Panc1 (cell line): ENCODE results near the gene WBP2. TPM values are rescaled to one million over a fixed set of nuclear protein-coding genes. Genes with fewer than 3 reads are reported as not detected.

ENCODE experiments used
- ATAC-seq: fragments of 200-7000 bp; cut with Tn5 transposase; 2 replicates; pipeline ENCODE4 v1.9.1; 2020; ENCODE audit warnings: mild to moderate bottlenecking, moderate library complexity
- BruUV-seq: library from RNA; stranded (reverse); fragments of 400-500 nt; replicated peaks from 2 replicates; lab custom pipeline; 2021; lab: Mats Ljungman, UMichigan
- CTCF ChIA-PET: fragments of 300-600 bp; sonication (Branson Sonifier 250); formaldehyde crosslinking; loops from one replicate; lab custom pipeline; 2022; ENCODE audit warnings: antibody characterized with exemption; lab: Charles Lee
- POLR2A ChIA-PET: fragments of 300-600 bp; sonication (Branson Sonifier 250); formaldehyde crosslinking; loops from one replicate; lab custom pipeline; 2022; ENCODE audit warnings: antibody characterized with exemption; lab: Charles Lee
- DNase-seq: peaks from one replicate; pipeline ENCODE4 v3.0.0-alpha.2; 2010; ENCODE audit warnings: low read depth, low spot score
- H3K27ac ChIP-seq: 2 replicates; pipeline ENCODE4 v1.5.1; 2011; ENCODE audit warnings: mild to moderate bottlenecking, low read length, inconsistent platforms
- H3K27me3 ChIP-seq: fragments of 200-500 bp; sonication (Bioruptor generic); 2 replicates; pipeline ENCODE4 v1.6.0; 2014; ENCODE audit warnings: low read length, inconsistent platforms; ENCODE audit not compliant: control insufficient read depth, insufficient read depth
- H3K36me3 ChIP-seq: fragments of 200-500 bp; sonication (Bioruptor generic); 2 replicates; pipeline ENCODE4 v1.5.1; 2014; ENCODE audit warnings: inconsistent platforms, mild to moderate bottlenecking, low read length, moderate library complexity; ENCODE audit not compliant: control insufficient read depth, insufficient read depth
- H3K4me1 ChIP-seq: 2 replicates; pipeline ENCODE4 v1.5.1; 2011; ENCODE audit warnings: inconsistent platforms, mild to moderate bottlenecking, low read length, moderate library complexity; ENCODE audit not compliant: control insufficient read depth, insufficient read depth
- H3K4me3 ChIP-seq, 2 experiments: 2 replicates each; pipeline ENCODE4 v1.5.1; 2011 to 2012; ENCODE audit warnings: low read depth in 2 of 2, low read length in 2 of 2, mild to moderate bottlenecking in 2 of 2, inconsistent platforms in 1 of 2, moderate library complexity in 1 of 2
- H3K9me3 ChIP-seq: fragments of 200-500 bp; sonication (Bioruptor generic); 2 replicates; pipeline ENCODE4 v1.5.1; 2014; ENCODE audit warnings: low read depth, mild to moderate bottlenecking, inconsistent platforms, low read length, moderate library complexity; ENCODE audit not compliant: control insufficient read depth, insufficient read depth
- POLR2AphosphoS5 ChIP-seq: IDR thresholded peaks from 2 replicates; pipeline ENCODE4 v1.6.1; 2012; ENCODE audit warnings: mild to moderate bottlenecking, low read depth, low read length, moderate library complexity
- REST ChIP-seq, 2 experiments: IDR thresholded peaks; 2 replicates each; pipeline ENCODE4 v1.6.1; 2011 to 2012; ENCODE audit warnings: low read depth in 2 of 2, control low read depth in 1 of 2, low read length in 1 of 2, mild to moderate bottlenecking in 1 of 2, moderate library complexity in 1 of 2; ENCODE audit not compliant: insufficient read depth in 1 of 2
- SIN3A ChIP-seq: IDR thresholded peaks from 2 replicates; pipeline ENCODE4 v1.6.1; 2012; ENCODE audit warnings: low read depth, mild to moderate bottlenecking, low read length, moderate library complexity, borderline replicate concordance; ENCODE audit not compliant: insufficient read depth
- TCF7L2 ChIP-seq: IDR thresholded peaks from 2 replicates; pipeline ENCODE4 v1.6.1; 2011; ENCODE audit warnings: mild to moderate bottlenecking, low read depth, low read length, inconsistent platforms
- in situ Hi-C: cut with HindIII; loops from 2 replicates; pipeline ENCODE4 v1.10.0; 2016; ENCODE audit warnings: low sequenced_read_pairs, low pct_unique_long_range_greater_than_20kb
- intact Hi-C: fragments of 100-400 bp; cut with micrococcal nuclease; formaldehyde crosslinking; loops from one replicate; pipeline ENCODE4 v1.10.0; 2022; ENCODE audit not compliant: unreplicated experiment
- total RNA-seq: library from RNA; stranded (reverse); gene quantifications from one replicate; pipeline ENCODE4 v1.2.1, GENCODE V29; 2021; ENCODE audit not compliant: unreplicated experiment
- TF ChIP-seq, protein P1 (sequence below): fragments of 450-650 bp; IDR thresholded peaks from 2 replicates; pipeline ENCODE4 v1.5.1; 2017; ENCODE audit warnings: mild to moderate bottlenecking

WBP2 gene
- total RNA-seq, 1 experiment from 2014 or later: 163 TPM

DNA sequence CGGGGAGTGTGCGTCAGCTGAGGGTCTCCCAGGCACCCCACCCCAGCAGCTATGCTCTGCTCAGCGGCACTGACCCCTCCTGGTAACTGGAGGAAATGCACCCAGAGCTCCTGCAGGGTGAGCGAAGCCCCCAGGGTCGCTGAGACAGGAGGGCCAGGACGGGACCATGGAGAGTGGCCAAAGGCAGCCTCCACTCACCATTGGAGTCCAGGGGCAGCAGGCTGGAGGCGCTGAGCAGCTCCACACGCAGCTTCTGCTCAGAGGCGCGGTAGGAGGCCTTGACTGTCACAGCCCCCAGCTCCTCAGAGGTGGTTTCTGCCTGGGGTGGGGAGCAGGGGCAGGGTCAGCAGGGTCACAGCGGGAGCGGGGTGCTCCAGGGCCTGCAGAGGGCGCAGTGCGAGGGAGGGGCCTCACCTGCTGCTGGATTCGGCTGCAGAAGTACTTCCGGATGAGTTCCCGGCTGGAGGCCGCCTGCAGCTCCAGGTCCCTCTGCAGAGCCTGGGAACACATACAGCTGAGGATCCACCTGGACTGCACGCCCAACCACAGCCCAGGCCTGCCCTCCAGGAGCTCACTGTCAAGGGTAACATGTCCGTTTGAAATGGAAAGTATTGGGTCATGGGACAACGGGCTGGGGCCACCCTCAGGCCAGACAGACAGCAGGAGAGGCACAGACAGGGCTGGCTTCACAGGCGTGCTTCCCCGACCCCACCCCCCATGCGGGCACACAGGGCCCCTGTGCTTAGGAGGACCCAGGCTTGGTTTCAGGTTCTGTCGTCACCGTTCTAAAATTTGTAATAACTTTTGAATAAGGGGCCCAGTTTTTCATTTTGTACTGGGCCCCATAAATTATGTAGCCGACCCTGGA, 24.7 kb downstream of the WBP2 start:
- TF ChIP-seq, protein P1, sequence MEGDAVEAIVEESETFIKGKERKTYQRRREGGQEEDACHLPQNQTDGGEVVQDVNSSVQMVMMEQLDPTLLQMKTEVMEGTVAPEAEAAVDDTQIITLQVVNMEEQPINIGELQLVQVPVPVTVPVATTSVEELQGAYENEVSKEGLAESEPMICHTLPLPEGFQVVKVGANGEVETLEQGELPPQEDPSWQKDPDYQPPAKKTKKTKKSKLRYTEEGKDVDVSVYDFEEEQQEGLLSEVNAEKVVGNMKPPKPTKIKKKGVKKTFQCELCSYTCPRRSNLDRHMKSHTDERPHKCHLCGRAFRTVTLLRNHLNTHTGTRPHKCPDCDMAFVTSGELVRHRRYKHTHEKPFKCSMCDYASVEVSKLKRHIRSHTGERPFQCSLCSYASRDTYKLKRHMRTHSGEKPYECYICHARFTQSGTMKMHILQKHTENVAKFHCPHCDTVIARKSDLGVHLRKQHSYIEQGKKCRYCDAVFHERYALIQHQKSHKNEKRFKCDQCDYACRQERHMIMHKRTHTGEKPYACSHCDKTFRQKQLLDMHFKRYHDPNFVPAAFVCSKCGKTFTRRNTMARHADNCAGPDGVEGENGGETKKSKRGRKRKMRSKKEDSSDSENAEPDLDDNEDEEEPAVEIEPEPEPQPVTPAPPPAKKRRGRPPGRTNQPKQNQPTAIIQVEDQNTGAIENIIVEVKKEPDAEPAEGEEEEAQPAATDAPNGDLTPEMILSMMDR: peak; percentile 84; the same call in 1 of the 2 replicates
- TF ChIP-seq POLR2AphosphoS5 (no peak), REST (IDR thresholded peaks at IDR 0.05; ENCODE audit: insufficient read depth in 1 of 2, low read depth in 2 of 2, low read length in 1 of 2) (0 out of 4 replicates have a peak, but pooled peaks of 1 of the 2 experiments have one; percentile 9), SIN3A (no peak), TCF7L2 (no peak)
- no peaks in the 10 kb centered on the region for H3K9me3 ChIP-seq
- ChIA-PET POLR2A (interaction anchor here (0.6 kb wide), 1 partner anchor 898 kb away, joined by 6 read pairs; no protein-coding TSS in a partner anchor), CTCF (interaction anchor here (1.0 to 1.3 kb wide), 4 partner anchors 9 to 54 kb away, joined by 3 to 4 read pairs (median 3); a partner anchor contains a TSS)
- no peak overlapping the region for H3K27ac ChIP-seq
- no peaks in the 10 kb centered on the region for H3K36me3 ChIP-seq
- H3K27me3 ChIP-seq: no peaks in the 10 kb centered on the region
- no peaks in the 10 kb centered on the region; the same call in 1 of the 2 replicates for H3K4me1 ChIP-seq
- ATAC-seq: no peak
- no peak overlapping the region for H3K4me3 ChIP-seq
- in situ Hi-C loops: no loop called here
- no TSS peak for BruUV-seq
- intact Hi-C loops: no loop called here
- no peak for DNase-seq

DNA sequence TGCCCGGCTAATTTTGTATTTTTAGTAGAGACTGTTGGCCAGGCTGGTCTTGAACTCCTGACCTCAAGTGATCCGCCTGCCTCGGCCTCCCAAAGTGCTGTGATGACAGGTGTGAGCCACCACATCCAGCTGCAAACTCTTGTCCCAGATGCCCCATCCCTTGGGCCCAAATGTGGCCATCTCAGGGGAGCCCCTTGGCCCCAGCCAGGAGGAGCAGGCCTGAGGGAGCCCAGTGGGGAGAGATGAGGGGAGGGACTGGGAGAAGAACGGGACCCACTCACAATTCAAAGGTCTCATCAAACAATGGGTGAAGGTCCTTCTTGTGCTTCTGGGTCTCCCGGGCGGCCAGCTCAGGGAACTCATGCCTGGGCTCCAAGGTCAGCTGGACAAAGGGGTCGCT, 25.4 kb downstream of the WBP2 start:
- in situ Hi-C loops: no loop called here
- ChIA-PET POLR2A (interaction anchor here (0.6 kb wide), 1 partner anchor 899 kb away, joined by 6 read pairs; no protein-coding TSS in a partner anchor), CTCF (interaction anchor here (0.6 to 1.3 kb wide), 5 partner anchors 9 to 54 kb away, joined by 3 to 4 read pairs (median 3); a partner anchor contains a TSS)
- no peak for DNase-seq
- H3K4me3 ChIP-seq: no peak overlapping the region
- H3K4me1 ChIP-seq: no peaks in the 10 kb centered on the region; the same call in 1 of the 2 replicates
- H3K27ac ChIP-seq: no peak overlapping the region
- intact Hi-C loops: no loop called here
- TF ChIP-seq REST (IDR thresholded peaks at IDR 0.05; ENCODE audit: insufficient read depth in 1 of 2, low read depth in 2 of 2, low read length in 1 of 2): no peak
- TF ChIP-seq, protein P1: no peak
- no peak for TF ChIP-seq TCF7L2
- no peak for TF ChIP-seq SIN3A
- TF ChIP-seq POLR2AphosphoS5: no peak
- H3K27me3 ChIP-seq: no peaks in the 10 kb centered on the region
- no peak for ATAC-seq
- BruUV-seq: no TSS peak
- no peaks in the 10 kb centered on the region for H3K36me3 ChIP-seq
- H3K9me3 ChIP-seq: no peaks in the 10 kb centered on the region
